Stimulated activated naive CD4-positive, alpha-beta T cell treated with Interleukin-2 at 50 U/mL for 16 hours (primary cell): ENCODE results near the gene PRELP.
"Not testable (repeated sequence)": the region's sequence is repeated elsewhere in the genome, so short reads cannot be mapped to it uniquely, and the experiment has no call there.

Experiments
- DNase-seq: peaks from one replicate; lab custom pipeline; 2025; lab: John Stamatoyannopoulos, UW

The PRELP gene

DNA sequence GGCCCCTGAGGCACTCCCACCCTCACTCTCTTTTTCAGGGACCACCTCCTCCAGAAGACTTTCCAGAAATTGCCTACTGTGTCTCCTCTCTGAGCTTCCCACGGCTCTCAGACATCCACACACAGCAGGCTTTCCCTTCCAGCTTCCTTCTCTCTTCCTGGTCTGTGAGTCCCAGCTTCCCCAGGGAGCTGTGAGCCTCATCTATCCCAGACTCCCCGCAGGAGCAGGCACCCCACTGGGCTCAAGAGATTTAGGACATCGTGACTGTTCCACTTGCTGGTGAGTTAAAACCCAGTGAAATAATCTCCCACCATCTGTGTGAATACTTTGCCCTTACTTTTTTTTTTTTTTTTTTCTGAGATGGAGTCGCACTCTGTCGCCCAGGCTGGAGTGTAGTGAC, 22.0 kb upstream of the PRELP start:
- DNase-seq = no peak

DNA sequence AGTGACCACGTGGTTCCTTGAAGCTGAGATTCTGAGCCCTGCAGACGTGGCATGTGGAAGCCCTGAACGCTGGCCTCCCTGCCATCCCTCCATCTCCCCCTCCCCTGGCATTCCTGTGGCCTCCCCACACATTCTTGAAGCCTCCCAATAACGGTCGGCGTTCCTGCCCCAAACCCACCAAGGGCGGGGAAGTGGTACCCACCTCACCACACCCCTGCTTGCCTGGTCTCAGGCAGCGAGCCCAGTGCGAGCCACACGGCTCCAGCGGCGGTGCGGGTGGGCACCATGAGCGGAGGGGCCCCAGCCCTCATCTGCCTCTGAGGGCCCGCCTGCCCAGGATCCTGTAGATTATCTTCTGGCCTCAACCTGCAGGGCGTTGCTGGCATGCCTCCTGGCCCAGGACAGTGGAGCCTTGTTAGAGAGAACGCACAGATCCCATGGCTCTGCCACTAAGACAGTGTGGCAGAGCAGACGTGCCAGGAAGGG, 20.6 kb upstream of the PRELP start:
- DNase-seq = no peak

DNA sequence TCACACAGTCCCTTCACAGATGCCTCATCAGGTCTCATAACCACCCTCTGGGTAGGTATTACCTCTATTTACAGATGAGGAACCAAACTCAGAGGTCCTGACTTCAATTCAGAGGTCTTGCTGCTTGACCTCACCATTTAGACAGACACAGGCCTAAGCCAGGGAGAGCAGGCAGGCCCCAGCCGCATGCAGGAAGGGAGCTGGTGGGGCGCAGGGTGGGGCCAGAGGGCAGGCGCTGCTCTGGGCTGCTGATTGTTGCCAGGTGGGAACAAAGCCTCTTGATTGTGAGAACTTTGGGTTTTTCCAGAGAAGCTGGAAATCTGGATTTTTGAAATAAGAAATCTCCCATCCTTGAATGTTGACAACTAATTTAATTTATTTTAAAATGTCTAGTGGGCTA, 19.9 kb upstream of the PRELP start:
- no peak for DNase-seq

DNA sequence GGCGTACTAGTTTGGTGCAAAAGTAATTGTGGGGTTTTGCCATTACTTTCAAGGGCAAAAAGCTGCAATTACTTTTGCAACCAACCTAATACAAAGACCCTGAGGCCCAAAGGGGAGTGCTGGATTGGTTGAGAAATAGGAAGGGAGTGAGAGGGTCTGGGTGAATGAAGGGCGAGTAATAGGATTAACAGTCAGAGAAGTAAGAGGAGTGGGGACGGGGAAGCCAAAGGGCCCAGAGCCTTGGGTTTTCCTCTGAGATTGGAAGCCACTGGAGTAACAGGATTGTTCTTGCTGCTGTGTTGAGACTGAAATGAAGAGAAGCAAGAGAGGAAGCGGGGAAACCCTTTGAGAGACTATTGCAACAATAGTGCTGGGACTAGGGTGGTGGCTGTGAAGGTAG, 19.0 kb upstream of the PRELP start:
- DNase-seq = no peak

DNA sequence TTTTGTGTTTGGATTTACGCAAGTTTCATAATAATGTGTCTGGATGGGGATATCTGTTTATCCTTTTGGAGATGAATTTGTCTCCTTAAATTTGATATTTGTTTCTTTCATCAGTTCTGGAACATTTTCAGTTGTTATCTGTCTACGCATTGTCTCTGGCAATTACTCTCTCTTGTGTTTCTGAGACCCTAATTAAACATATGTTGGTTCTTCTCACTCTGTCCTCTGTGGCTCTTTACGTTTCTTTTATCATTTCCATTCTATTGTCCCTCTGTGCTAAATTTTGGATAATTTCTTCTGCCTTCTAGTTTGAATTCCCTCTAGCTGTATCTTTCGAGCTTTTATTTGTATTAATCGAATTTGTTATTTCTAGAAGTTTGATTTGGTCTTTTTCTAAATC, 17.5 kb upstream of the PRELP start:
- no peak for DNase-seq

DNA sequence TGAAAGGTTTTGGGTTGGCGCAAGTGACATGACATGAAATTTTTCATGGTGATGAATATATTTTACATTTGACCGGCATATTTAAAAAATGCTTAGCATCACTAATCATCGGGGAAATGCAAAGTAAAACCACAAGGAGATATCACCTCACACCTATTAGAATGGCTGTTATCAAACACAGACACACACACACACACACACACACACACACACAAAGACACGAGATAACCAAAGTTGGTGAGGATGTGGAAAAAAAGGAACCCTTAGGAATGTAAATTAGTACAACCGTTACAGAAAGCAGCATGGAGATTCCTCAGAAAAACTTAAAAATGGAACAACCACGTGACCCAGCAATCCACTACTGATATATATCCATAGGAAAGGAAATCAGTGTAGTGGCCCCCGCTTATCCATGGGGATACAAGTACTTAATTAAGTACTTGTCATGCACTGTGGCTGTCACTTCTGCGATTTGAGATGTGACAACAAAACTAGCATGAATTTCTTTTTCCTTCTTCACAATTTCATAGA, 15.9 kb upstream of the PRELP start:
- DNase-seq = no peak

DNA sequence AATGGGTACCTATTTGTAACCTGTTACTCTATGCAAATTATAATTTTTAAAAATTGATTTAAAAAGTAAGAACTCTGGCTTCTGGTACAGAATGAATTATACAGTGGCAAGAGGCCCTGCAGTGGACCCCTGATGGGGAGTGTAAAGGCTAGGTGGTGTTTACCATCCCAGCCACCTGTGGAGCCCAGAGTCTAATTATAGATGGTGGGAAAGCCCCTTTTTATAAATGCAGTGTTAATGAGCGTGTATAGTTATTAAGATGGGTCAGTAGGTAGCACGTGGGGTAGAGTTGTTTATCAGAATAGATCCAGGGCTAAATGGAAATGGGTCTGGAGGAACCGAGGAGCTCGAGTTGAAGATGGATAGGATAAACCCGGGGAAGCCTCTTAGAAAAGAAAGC, 13.9 kb upstream of the PRELP start:
- no peak for DNase-seq

DNA sequence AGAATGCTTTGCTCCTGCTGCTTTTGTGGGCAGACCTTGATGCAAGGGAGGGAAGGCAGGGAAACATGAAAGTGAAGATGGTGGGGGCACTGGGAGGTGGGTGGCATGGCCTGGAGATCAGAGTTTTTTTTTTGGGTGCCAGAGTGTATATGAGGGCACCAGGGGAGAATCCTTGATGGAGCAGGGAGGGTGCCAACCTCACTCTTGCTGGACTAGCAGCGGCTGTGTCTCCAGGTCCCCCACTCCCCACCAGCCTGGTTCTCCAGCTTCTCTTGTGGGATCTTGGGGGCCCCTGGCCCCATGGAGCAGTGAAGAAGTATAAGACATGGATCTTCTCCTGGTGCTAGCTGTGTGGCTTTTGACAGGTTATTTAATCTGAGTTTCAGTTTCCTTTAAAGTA, 13.5 kb upstream of the PRELP start:
- no peak for DNase-seq

DNA sequence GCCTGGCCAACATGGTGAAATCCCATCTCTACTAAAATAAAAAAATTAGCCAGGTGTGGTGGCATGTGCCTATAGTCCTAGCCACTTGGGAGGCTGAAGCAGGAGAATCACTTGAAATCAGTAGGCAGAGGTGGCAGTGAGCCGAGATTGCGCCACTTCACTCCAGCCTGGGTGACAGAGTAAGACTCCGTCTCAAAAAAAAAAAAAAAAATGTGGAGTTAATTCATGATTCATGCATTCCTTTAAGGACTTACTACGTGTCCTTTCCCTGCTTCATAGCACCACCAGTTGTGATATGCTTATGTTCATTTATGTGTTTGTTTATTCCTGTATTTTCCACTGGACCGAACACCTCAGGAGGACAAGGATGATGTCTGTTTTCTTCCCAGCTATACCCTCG, 12.7 kb upstream of the PRELP start:
- no peak for DNase-seq

DNA sequence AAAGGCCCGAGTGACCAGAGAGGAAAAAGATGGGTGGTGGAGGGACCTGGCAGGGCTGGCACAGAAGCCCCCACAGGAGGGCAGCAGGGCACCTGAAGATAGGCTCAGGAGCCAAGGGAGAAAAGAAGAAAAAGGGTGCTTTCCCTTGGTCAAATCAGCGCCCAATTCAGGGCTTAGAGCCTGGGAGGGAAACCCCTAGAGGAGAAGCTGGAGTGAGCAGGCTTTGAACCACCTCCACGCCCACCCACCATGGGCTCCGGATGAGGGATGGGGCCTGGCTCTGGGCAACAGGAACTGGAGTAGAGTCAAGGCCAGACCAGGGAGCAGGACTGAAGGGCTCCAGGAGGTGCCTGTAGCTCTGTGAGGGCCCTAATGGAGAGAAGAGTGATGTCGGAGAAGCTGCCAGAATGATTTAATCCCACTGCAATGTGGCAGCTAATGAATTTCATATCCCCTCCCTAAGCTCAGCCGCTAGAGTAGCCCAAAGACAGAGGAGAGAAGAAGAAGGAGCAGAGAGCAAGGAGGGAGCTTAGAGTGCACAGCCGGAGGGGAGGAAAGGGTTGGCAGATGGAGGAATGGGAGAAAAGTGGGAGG, 12.0 kb upstream of the PRELP start:
- DNase-seq = no peak

DNA sequence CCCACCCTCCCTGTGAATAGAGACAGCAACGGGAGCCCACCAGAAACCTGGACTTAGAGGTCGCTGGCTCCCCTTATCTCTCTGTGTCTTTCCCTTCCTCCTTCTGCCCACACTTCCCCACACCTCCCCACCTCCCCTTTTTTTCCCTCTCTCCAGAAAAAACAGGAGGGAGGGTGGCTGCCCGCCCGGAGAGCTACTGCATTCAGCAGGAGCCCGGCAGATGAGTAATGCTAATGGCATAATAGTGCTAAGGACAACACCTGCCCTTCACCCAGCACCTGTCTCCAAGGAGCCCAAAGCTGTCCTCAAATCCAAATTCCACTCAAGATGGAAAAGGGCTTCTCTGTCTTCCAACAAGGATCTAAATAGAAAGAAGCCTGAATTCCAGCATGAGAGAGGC, 11.4 kb upstream of the PRELP start:
- no peak for DNase-seq

DNA sequence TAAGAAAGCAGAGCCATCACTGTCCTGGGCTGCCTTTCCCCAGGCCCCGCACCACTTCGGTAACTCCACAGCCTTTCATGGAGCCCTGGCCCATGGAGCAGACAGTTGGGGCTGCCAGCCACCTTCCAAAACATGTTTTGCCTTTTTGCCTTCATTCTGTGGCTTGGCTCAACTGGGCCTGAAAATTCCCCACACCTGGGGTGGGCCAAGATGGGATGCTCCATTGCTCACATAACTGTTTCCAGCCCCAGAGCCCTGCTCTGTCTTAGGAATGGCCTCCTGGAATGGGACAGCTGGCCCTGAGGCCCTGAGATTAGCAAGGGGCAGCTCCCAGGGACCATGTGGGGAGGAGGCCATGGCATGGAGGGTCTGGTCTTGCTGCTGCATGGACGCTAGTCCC, 10.9 kb upstream of the PRELP start:
- DNase-seq = no peak

DNA sequence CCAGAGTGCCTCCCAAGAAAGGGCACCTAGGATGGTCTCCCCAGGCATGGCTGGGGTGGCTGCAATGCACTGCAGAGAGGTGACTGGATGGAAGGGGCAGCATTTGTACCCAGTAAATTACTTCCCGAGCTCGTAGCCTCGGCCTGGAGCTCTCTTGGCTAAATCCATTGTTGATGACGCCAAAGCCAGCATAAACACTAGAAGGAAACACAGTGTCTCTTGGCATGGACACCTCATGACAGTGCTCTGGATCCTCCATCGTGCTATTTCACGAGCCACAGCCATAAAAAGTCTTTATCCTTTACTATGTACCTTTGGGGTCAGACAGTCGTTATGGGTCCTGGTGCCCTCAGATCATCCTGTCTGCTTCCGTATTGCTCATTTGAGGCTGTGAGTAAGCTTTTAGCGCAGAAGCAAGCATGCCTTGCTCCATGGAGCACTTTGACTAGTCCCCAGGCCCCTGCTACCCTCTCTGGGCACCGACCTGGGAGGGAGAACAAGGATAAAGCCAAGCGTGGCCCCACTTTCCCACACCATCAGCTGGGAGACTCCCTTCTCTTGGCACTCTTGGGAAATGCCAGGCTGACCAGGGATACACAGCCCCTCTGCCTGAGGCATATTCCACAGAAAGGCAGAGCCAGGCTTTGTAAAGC, 10.3 kb upstream of the PRELP start:
- DNase-seq = no peak

DNA sequence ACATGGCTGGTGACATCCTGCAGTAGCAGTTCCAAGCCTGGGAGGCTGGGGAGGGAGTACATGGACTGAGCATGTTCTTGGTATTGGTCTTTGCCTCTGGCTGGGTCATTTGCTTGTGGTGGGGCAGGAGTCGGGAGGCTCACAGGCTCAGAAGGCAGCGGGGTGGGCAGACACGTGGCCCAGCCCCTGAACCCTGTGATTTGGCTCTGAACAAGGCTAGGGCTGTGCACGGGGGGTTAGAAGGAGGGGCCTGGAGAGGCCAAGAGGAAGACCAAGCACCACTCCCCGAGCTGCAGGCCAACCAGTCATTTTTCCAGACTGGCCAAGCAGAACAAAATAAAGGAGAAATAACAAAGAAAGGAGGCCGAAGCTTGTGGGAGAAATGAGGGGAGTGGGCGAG, 9.7 kb upstream of the PRELP start:
- DNase-seq = no peak

DNA sequence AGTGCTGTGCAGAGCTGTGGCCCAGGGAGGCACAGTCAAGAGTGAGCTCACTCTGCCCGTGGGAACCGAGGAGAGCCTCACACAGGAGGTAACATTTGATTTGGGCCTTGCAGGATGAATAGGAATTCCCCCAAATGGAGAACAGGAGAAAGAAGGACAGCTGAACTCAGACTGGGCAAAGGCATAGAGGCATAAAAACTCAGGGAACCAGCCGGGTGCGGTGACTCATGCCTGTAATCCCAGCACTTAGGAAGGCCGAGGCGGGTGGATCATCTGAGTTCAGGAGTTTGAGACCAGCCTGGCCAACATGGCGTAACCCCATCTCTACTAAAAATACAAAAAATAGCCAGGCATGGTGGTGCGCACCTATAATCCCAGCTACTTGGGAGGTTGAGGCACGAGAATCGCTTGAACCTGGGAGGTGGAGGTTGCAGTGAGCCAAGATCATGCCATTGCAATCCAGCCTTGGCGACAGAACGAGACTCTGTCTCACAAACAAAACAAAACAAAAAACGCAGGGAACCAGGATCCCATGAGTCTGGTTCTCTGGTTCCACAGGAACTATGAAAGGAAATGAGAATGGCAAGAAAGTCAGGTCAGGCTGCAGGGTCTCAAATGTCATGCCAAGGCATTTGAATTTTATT, 8.6 kb upstream of the PRELP start:
- not testable (repeated sequence) for DNase-seq

DNA sequence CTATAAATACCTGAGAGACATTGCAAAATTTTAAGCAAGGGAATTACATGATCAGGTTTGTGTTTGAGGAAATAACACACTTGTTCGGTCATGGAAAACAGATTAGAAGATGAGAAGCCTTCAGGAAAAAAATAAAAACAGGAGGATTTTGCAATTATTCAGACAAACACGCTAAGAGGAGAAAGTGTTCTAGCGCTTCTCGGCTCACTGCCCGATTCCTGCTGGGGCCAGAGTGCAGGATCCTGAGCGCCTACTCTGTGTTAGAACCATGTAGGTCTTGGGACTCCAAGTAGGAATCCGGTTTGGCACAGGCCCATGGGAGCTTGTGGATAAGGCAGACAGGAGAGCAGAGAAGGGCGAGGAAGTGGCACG, 8.1 kb upstream of the PRELP start:
- DNase-seq = no peak

DNA sequence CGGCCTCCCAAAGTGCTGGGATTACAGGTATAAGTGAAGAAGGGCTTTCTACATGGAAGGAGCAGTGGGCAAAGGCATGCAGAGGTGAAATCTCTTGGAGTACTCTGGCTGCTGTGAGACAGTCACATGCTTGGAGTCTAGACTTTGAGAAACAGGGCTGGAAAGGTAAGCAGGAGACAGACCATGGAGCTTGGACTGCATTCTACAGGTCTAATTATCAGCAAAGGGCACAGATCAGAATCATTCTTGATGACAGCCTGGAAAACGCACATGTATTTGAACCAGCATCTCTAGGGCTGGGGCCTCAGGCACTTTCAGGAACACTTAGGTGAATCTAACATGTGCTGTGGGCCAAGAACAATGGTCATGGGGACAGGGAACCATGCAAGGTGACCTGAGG, 7.3 kb upstream of the PRELP start:
- no peak for DNase-seq

DNA sequence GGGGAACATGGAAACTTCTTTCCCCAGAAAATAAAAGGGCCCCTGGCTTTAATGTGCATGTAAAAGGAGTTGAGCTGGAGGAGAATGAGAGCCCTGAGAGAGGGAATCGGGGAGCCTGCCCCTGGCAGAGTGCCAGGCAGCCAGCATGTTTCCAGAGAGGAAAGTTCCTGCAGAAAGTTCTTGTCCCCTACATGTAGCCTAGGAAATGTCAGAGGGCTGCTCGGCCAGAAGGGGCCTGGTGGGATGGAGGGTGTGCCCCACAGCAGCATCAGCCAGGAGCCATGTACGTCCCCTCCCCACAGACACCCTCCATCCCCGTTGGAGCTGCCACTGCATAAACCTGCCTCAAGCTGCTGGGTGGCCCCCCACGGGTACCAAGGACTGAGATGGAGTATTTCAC, 5.4 kb upstream of the PRELP start:
- DNase-seq = no peak

DNA sequence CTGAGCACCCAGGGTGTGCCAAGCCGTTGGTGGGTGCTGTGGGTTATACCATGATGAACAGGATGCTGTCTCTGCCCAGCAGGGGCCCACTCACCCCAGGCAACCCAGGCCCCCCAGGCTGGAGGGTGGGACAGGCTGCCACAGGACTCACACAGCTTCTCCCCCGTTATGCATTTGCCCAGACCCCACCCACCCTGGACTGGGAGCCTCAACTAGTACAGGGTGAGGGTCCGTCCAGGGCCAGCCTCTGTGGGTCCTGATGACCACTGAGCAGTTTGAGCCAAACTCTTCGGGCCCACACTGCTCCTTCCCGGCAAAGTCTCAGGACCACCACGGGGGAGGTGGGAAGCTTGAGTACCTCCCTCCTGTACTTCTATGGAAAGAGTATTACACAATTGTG, 3.8 kb upstream of the PRELP start:
- DNase-seq = no peak

DNA sequence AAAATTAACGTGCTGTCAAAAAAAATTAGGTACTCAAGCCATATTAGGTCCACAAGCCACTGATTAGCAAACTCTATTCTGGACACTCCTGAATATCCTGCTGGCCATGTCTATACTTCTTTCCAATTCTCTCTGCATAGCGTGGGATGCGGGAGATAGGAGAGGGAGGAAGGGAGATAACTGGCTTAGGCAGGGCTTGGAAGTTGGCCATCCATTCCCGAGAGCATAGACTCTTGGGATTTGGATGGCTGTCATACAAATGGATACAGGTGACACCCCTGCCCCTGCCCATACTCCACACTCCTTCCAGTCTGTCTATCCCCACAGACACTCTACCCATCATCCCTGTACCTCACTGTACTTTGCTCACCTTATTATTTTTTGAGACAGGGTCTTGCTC, 2.3 kb upstream of the PRELP start:
- no peak for DNase-seq

DNA sequence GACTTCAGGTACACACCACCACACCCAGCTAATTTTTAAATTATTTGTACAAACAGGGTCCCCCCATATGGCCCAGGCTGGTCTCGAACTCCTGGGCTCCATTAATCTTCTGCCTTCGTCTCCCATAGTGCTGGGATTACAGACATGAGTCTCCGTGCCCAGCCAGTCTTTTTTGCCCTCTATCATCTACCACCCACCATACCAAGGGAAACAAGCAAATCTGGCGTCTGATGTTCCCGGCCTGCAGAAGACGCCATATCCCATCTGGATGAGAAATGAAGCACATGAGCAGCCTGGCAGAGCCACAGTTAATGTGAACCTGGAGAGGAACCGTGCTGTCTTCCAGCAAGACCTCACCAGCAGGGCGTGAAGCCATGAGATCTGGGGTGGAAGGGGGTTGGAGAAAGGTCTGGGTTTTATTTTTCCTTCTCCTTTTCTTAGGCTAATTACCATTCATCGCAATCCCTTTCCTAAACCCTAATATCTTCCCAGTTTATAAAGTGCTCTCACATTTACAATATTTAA, 1.8 kb upstream of the PRELP start:
- DNase-seq = no peak

DNA sequence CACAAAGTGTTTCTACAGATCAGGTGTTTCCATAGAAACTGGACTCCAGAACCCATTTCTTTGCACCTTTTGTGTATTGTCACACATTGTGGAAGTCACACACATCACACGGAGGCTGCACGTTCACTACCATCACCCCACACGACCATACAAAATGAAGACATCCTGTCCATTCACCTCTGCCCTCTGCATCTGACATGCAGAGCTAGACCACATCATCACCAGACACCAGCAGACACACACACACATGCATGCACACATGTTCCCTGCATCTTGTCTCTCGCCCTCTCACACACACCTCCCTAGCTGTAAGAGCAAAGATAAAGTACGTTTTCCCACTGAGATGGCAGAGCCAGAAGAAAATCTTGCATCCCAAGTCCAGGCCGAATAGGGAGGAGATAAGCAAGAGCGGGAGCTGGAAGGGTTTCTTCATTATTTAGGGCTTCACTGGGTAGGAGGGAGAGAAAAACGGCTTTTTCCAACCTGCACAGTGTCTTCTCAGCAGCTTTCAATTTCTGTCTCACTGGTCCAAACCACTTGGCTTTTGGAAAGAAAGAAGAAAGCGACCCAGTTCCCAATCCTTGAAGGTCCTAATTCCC, 709 bp downstream of the PRELP start:
- no peak for DNase-seq

DNA sequence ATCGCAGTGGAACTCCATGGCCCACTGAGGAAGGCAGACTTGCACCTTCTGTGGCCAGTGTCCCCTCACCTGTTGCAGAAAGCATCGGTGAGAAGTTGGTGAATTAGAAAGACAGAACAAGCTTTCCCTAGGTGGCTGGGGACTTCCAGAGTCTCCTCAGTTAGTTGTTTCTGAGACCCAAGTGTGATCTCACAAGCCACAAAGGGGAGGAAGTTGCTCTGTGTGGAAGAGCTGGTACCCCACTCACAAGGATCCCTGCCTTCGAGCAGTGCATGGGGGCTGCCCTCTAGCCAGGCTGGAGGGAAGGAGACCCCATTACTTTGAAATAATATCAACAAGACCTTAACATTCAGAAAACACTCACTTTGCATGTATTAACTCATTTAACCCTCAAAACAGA, 2.1 kb downstream of the PRELP start:
- no peak for DNase-seq
